HEK293T (cell line): ENCODE measurements around the gene GTF2H1.

Experiments
- ARNT ChIP-seq: fragments of 450-650 bp; IDR thresholded peaks from 2 replicates; pipeline ENCODE4 v1.6.1; 2017; ENCODE audit warnings: mild to moderate bottlenecking
- BHLHE40 ChIP-seq: fragments of 450-650 bp; IDR thresholded peaks from 2 replicates; pipeline ENCODE4 v1.6.1; 2016; ENCODE audit warnings: mild to moderate bottlenecking, moderate library complexity, borderline replicate concordance
- CTBP1 ChIP-seq: fragments of 450-650 bp; IDR thresholded peaks from 2 replicates; pipeline ENCODE4 v1.6.1; 2016; ENCODE audit warnings: borderline replicate concordance
- ELF4 ChIP-seq: fragments of 450-650 bp; IDR thresholded peaks from 2 replicates; pipeline ENCODE4 v1.6.1; 2017; ENCODE audit warnings: antibody characterized with exemption
- FOXA1 ChIP-seq: fragments of 450-650 bp; IDR thresholded peaks from 2 replicates; pipeline ENCODE4 v1.6.1; 2016; ENCODE audit warnings: mild to moderate bottlenecking
- FOXK2 ChIP-seq: fragments of 450-650 bp; IDR thresholded peaks from 2 replicates; pipeline ENCODE4 v1.6.1; 2016; ENCODE audit warnings: mild to moderate bottlenecking
- LEF1 ChIP-seq: fragments of 450-650 bp; IDR thresholded peaks from 2 replicates; pipeline ENCODE4 v1.6.1; 2017; ENCODE audit warnings: mild to moderate bottlenecking, borderline replicate concordance
- NFRKB ChIP-seq: fragments of 450-650 bp; IDR thresholded peaks from 2 replicates; pipeline ENCODE4 v1.6.1; 2016; ENCODE audit warnings: mild to moderate bottlenecking, moderate library complexity
- SP1 ChIP-seq: fragments of 450-650 bp; IDR thresholded peaks from 2 replicates; pipeline ENCODE4 v1.6.1; 2017
- SUZ12 ChIP-seq: fragments of 450-650 bp; IDR thresholded peaks from 2 replicates; pipeline ENCODE4 v1.6.1; 2016; ENCODE audit warnings: mild to moderate bottlenecking
- TF ChIP-seq, protein P1 (sequence below): fragments of 450-650 bp; IDR thresholded peaks from 2 replicates; pipeline ENCODE4 v1.6.1; 2016

DNA sequence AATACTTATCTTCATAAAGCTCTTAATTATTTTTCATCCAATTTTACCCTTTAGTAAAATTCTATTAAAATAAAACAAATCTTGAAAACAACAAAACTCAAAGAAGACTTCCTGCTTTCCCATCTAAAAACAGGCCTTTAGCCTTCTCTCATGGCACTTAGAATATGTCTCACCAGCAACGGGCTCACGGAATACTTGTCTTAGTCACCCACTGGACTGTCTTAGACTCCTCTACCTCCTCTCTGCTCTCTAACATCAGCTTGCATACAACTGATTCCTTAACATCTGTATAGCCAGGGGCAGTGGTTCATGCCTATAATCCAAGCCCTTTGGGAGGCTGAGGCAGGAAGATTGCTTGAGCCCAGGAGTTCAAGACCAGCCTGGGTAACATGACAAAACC, 14.1 kb upstream of the GTF2H1 start:
- TF ChIP-seq, protein P1, sequence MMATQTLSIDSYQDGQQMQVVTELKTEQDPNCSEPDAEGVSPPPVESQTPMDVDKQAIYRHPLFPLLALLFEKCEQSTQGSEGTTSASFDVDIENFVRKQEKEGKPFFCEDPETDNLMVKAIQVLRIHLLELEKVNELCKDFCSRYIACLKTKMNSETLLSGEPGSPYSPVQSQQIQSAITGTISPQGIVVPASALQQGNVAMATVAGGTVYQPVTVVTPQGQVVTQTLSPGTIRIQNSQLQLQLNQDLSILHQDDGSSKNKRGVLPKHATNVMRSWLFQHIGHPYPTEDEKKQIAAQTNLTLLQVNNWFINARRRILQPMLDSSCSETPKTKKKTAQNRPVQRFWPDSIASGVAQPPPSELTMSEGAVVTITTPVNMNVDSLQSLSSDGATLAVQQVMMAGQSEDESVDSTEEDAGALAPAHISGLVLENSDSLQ, result no peak
- no peak for TF ChIP-seq BHLHE40
- no peak for TF ChIP-seq FOXK2
- TF ChIP-seq CTBP1, result no peak
- no peak for TF ChIP-seq ARNT
- TF ChIP-seq LEF1, result no peak
- no peak for TF ChIP-seq SP1
- no peak for TF ChIP-seq NFRKB
- TF ChIP-seq ELF4, result no peak
- TF ChIP-seq FOXA1, result no peak
- TF ChIP-seq SUZ12, result no peak
